Activated CD8-positive, alpha-beta T cell treated with anti-CD3 and anti-CD28 coated beads, Interleukin-2, amount 10 ng/mL, durations not matched to agents 7 days and 5 days (primary cell): Measurements from ENCODE around the gene VAPB. TPM values are rescaled to one million over a fixed set of nuclear protein-coding genes. Genes with fewer than 3 reads are reported as not detected.

ENCODE experiments used
- ATAC-seq: fragments of 150-1000 bp; cut with Tn5 transposase; one replicate; pipeline ENCODE4 v1.10.0; 2021; ENCODE audit warnings: moderate library complexity
- CTCF ChIA-PET: fragments of 350-600 bp; sonication (Branson Sonifier 250); formaldehyde crosslinking; loops from one replicate; lab custom pipeline; 2021; ENCODE audit warnings: antibody characterized with exemption; lab: Charles Lee
- POLR2A ChIA-PET: fragments of 350-600 bp; sonication (Branson Sonifier 250); formaldehyde crosslinking; loops from one replicate; lab custom pipeline; 2021; ENCODE audit warnings: antibody characterized with exemption; lab: Charles Lee
- DNase-seq: peaks from one replicate; pipeline ENCODE4 v3.0.0-alpha.2; 2020
- H3K27ac Mint-ChIP-seq: one replicate; pipeline ENCODE4 v1.8.0; 2021; ENCODE audit warnings: mild to moderate bottlenecking, mixed read lengths
- H3K27me3 Mint-ChIP-seq: one replicate; pipeline ENCODE4 v1.8.0; 2021; ENCODE audit warnings: low read depth, mixed read lengths
- H3K36me3 Mint-ChIP-seq: one replicate; pipeline ENCODE4 v1.8.0; 2021; ENCODE audit warnings: low read depth, mixed read lengths
- H3K4me1 Mint-ChIP-seq: one replicate; pipeline ENCODE4 v1.8.0; 2021; ENCODE audit warnings: low read depth, mixed read lengths
- H3K4me3 Mint-ChIP-seq: one replicate; pipeline ENCODE4 v1.8.0; 2021; ENCODE audit warnings: mild to moderate bottlenecking, mixed read lengths
- H3K9me3 Mint-ChIP-seq: one replicate; pipeline ENCODE4 v1.8.0; 2022; ENCODE audit warnings: mixed read lengths; ENCODE audit not compliant: insufficient read depth
- total RNA-seq, 2 experiments: library from RNA; stranded (reverse); gene quantifications; one replicate each; pipeline ENCODE4 v1.2.3, GENCODE V29; 2021

Gene VAPB
- total RNA-seq = 10 to 100 TPM; 34.5 to 36.8 TPM

GRCh38 chr20:58388882-58389323, at the start of gene VAPB:
Gene VAPB, plus strand, starts transcription at chr20:58389229. Its CDS starts 231 bp downstream, at chr20:58389460.
- Mint-ChIP-seq H3K4me1 (peaks cover 35% of the 10 kb centered on the region), H3K27me3 (peaks cover 8% of the 10 kb centered on the region), H3K36me3 (peaks cover 37% of the 10 kb centered on the region), H3K4me3 (peak within 1 kb of the TSS; percentile 88), H3K9me3 (no peaks in the 10 kb centered on the region), H3K27ac (peak within 1 kb of the TSS; percentile 95)
- POLR2A ChIA-PET = interaction anchor here (0.7 to 1.8 kb wide), 16 partner anchors 10 to 769 kb away, joined by 3 to 14 read pairs (median 4); partner anchors contain the start of genes RAB22A, STX16 and ZBP1
- ATAC-seq (peak; percentile 98), DNase-seq (peak; percentile 96)
- CTCF ChIA-PET = interaction anchor here (1.0 to 1.7 kb wide), 5 partner anchors 12 to 152 kb away, joined by 3 to 10 read pairs (median 7); no protein-coding TSS in a partner anchor

- CTCF ChIA-PET = no interaction called here
- Mint-ChIP-seq H3K27ac (no peak overlapping the region), H3K4me3 (no peak overlapping the region)
Measured at GRCh38 chr20:58339741-58340140, 49.3 kb upstream of the VAPB start.

GRCh38 chr20:58340151-58340550, 48.9 kb upstream of the VAPB start:
- ATAC-seq (no peak), DNase-seq (no peak)
- ChIA-PET POLR2A (no interaction called here), CTCF (no interaction called here)
- H3K27ac Mint-ChIP-seq = no peak overlapping the region
- H3K4me3 Mint-ChIP-seq = no peak overlapping the region
- H3K36me3 Mint-ChIP-seq = peaks cover 31% of the 10 kb centered on the region
- no peaks in the 10 kb centered on the region for H3K27me3 Mint-ChIP-seq
- H3K9me3 Mint-ChIP-seq = no peaks in the 10 kb centered on the region
- H3K4me1 Mint-ChIP-seq = peaks cover 13% of the 10 kb centered on the region

More at GRCh38 chr20:58339741-58340140, 49.3 kb upstream of the VAPB start:
- Mint-ChIP-seq H3K27me3 (no peaks in the 10 kb centered on the region), H3K4me1 (peaks cover 13% of the 10 kb centered on the region), H3K9me3 (no peaks in the 10 kb centered on the region), H3K36me3 (peaks cover 27% of the 10 kb centered on the region)
- DNase-seq (no peak), ATAC-seq (no peak)
- POLR2A ChIA-PET = no interaction called here

GRCh38 chr20:58340853-58341252, 48.2 kb upstream of the VAPB start:
- peaks cover 13% of the 10 kb centered on the region for H3K4me1 Mint-ChIP-seq
- CTCF ChIA-PET = no interaction called here
- no peaks in the 10 kb centered on the region for H3K9me3 Mint-ChIP-seq
- DNase-seq (no peak), ATAC-seq (no peak)
- POLR2A ChIA-PET = no interaction called here
- no peaks in the 10 kb centered on the region for H3K27me3 Mint-ChIP-seq
- peaks cover 38% of the 10 kb centered on the region for H3K36me3 Mint-ChIP-seq
- H3K27ac Mint-ChIP-seq = no peak overlapping the region
- no peak overlapping the region for H3K4me3 Mint-ChIP-seq

GRCh38 chr20:58342104-58342945, 46.7 kb upstream of the VAPB start:
- DNase-seq (no peak), ATAC-seq (no peak)
- ChIA-PET CTCF (no interaction called here), POLR2A (no interaction called here)
- peaks cover 49% of the 10 kb centered on the region for H3K36me3 Mint-ChIP-seq
- peaks cover 13% of the 10 kb centered on the region for H3K4me1 Mint-ChIP-seq
- H3K27me3 Mint-ChIP-seq = no peaks in the 10 kb centered on the region
- H3K27ac Mint-ChIP-seq = no peak overlapping the region
- H3K9me3 Mint-ChIP-seq = no peaks in the 10 kb centered on the region
- H3K4me3 Mint-ChIP-seq = no peak overlapping the region

- Mint-ChIP-seq H3K27me3 (no peaks in the 10 kb centered on the region), H3K27ac (no peak overlapping the region), H3K9me3 (no peaks in the 10 kb centered on the region), H3K4me3 (no peak overlapping the region), H3K36me3 (peaks cover 47% of the 10 kb centered on the region), H3K4me1 (peaks cover 12% of the 10 kb centered on the region)
- no peak for DNase-seq
- no peak for ATAC-seq
- ChIA-PET CTCF (no interaction called here), POLR2A (no interaction called here)
Measured at GRCh38 chr20:58344741-58345140, 44.3 kb upstream of the VAPB start.

GRCh38 chr20:58349570-58349969, 39.5 kb upstream of the VAPB start:
- peaks cover 43% of the 10 kb centered on the region for H3K36me3 Mint-ChIP-seq
- no peaks in the 10 kb centered on the region for H3K4me1 Mint-ChIP-seq
- no peaks in the 10 kb centered on the region for H3K9me3 Mint-ChIP-seq
- no peak overlapping the region for H3K27ac Mint-ChIP-seq
- DNase-seq = no peak
- ChIA-PET CTCF (interaction anchor here (1.2 to 1.4 kb wide), 3 partner anchors 112 to 120 kb away, joined by 3 read pairs; no protein-coding TSS in a partner anchor), POLR2A (no interaction called here)
- H3K27me3 Mint-ChIP-seq = no peaks in the 10 kb centered on the region
- no peak for ATAC-seq
- H3K4me3 Mint-ChIP-seq = no peak overlapping the region

- Mint-ChIP-seq H3K36me3 (peaks cover 22% of the 10 kb centered on the region), H3K27ac (no peak overlapping the region), H3K4me1 (no peaks in the 10 kb centered on the region), H3K9me3 (no peaks in the 10 kb centered on the region), H3K4me3 (no peak overlapping the region), H3K27me3 (no peaks in the 10 kb centered on the region)
- DNase-seq = no peak
- ChIA-PET POLR2A (no interaction called here), CTCF (no interaction called here)
- ATAC-seq = no peak
Measured at GRCh38 chr20:58352468-58352867, 36.6 kb upstream of the VAPB start.

GRCh38 chr20:58359441-58359840, 29.6 kb upstream of the VAPB start:
- Mint-ChIP-seq H3K4me1 (no peaks in the 10 kb centered on the region), H3K9me3 (no peaks in the 10 kb centered on the region), H3K4me3 (no peak overlapping the region), H3K27ac (no peak overlapping the region), H3K27me3 (no peaks in the 10 kb centered on the region), H3K36me3 (peaks cover 26% of the 10 kb centered on the region)
- DNase-seq (no peak), ATAC-seq (no peak)
- ChIA-PET CTCF (no interaction called here), POLR2A (no interaction called here)

- Mint-ChIP-seq H3K27me3 (no peaks in the 10 kb centered on the region), H3K9me3 (no peaks in the 10 kb centered on the region), H3K27ac (no peak overlapping the region), H3K4me1 (no peaks in the 10 kb centered on the region), H3K36me3 (peaks cover 24% of the 10 kb centered on the region), H3K4me3 (no peak overlapping the region)
- DNase-seq (no peak), ATAC-seq (no peak)
- CTCF ChIA-PET = interaction anchor here (0.9 kb wide), 2 partner anchors 94 to 276 kb away, joined by 3 read pairs; no protein-coding TSS in a partner anchor
- POLR2A ChIA-PET = interaction anchor here (1.3 kb wide), 1 partner anchor 28 kb away, joined by 5 read pairs; the partner anchor contains the start of gene VAPB
Measured at GRCh38 chr20:58360936-58361335, 28.1 kb upstream of the VAPB start.

GRCh38 chr20:58361481-58362205, 27.4 kb upstream of the VAPB start:
- Mint-ChIP-seq H3K27me3 (no peaks in the 10 kb centered on the region), H3K36me3 (peaks cover 27% of the 10 kb centered on the region), H3K4me3 (no peak overlapping the region), H3K9me3 (no peaks in the 10 kb centered on the region), H3K27ac (no peak overlapping the region), H3K4me1 (no peaks in the 10 kb centered on the region)
- POLR2A ChIA-PET = no interaction called here
- no peak for DNase-seq
- CTCF ChIA-PET = interaction anchor here (0.9 kb wide), 2 partner anchors 93 to 275 kb away, joined by 3 read pairs; no protein-coding TSS in a partner anchor
- ATAC-seq = no peak

GRCh38 chr20:58362206-58362516, 26.9 kb upstream of the VAPB start:
- Mint-ChIP-seq H3K27me3 (no peaks in the 10 kb centered on the region), H3K4me1 (no peaks in the 10 kb centered on the region), H3K4me3 (no peak overlapping the region), H3K9me3 (no peaks in the 10 kb centered on the region), H3K36me3 (peaks cover 25% of the 10 kb centered on the region), H3K27ac (no peak overlapping the region)
- ChIA-PET CTCF (no interaction called here), POLR2A (no interaction called here)
- ATAC-seq = no peak
- no peak for DNase-seq
